Adipose tissue (tissue), 3 donors: ENCODE measurements around the gene DHX9. TPM values are rescaled to one million over a fixed set of nuclear protein-coding genes. Genes with fewer than 3 reads are reported as not detected.

ENCODE experiments used
- H3K27ac ChIP-seq: one replicate; pipeline ENCODE4 v1.5.1; 2013; ENCODE audit warnings: low read depth, low read length
- WGBS, 3 donors: extraction: QIAGEN DNeasy Blood & Tissue Kit; methylation state at CpG; one replicate each; pipeline ENCODE4 v1.1.7; 2013; 5-methylcytosine and 5-hydroxymethylcytosine counted together
- polyA plus RNA-seq, 3 donors: library from polyadenylated mRNA; stranded (reverse); fragments of 200-250 nt; gene quantifications; one replicate each; pipeline ENCODE4 v1.2.3, GENCODE V29; 2013
- donor health status: healthy with polysubstance abuse.
- donor health status: Bipolar disorder and iron deficiency.
- donor health status: healthy.

The DHX9 gene
- polyA plus RNA-seq, 3 donors: 39.8 to 68.6 (median 57.2) TPM

DNA sequence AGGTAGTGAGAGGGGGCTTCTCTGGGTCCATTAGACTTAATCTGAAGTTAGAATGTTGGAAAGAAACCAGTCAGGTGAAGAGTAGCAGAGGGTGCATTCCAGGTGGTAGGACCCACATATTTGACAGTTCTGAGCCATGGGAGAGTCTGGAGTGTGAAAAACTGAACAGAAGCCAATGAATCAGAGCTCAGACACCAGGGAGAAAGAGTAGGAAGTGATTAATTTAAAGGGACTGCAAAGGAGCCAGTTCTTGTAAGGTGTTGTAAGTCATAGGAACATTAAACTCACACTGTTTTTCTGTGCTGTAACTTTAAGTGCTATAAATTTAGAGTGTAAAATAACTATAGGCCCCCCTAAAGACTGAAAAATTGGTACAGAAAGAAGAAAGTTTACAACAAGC lies 5.9 kb upstream of the DHX9 start:
- H3K27ac ChIP-seq: no peak overlapping the region

DNA sequence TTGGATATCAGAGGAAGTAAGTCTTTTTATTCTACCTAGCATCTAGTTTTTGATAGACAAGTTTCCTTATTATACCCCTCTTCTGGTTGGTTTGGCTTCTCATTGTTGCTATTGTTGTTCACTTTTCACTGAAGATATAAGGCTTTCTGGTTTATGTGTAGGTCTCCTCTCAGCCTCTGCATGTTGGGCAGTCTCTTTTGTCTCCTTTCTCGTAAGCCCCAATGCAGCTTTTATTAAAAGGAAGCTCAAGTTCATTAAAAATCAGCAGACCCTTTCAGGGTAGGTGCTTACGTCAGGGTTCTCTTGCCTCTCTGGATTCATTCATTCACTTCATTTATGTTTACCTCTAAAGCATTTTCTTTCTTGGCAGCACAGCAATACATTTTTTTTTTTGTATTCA lies 4.8 kb upstream of the DHX9 start:
- H3K27ac ChIP-seq: no peak overlapping the region
- WGBS, 3 donors: 94 to 99% (median 98%) methylated on average over 2 of the region's 2 CpGs

DNA sequence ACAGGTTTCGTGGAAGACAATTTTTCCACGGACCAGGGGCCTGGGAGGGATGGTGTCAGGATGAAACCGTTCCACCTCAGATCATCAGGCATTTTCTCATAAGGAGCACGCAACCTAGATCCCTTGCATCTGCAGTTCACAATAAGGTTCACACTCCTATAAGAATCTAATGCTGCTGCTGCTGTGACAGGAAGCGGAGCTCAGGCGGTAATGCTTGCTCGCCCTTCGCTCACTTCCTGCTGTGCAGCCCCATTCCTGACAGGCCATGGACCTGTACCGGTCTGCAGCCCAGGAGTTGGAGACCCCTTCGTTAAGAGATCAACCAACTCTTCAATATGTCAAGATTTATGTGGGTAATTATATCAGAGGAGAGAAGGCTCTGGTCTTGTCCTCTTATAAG lies 3.3 kb upstream of the DHX9 start:
- H3K27ac ChIP-seq: no peak overlapping the region
- 84 to 87% (median 84%) methylated on average over 10 of the region's 10 CpGs for WGBS, 3 donors

DNA sequence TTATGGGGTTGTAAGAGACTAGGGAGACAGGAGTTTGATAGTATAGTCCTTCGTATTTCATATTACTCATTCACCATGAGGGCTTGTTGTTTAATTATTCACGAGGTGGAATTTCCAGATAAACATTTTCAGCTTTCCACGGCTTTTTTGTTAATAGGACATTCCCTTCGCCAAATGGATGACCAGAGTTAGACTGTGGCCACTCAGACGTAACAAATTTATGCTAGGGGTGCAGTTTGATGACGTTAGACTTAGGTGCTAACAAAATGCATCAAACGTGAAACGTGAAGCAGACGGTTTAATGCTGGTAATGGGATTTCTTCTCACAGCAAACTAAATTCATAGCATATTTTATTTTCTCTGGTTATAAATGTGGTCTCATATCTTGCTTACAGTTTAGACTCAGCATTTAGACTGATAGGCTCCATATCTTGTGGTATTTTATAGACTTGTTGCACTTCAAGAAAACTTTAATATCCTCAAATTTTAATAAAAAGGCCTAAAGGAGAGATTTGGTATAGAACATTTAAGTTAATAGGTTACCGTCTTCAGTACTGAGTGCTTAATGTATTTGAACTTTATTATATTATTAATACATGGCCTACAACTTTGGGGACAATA lies 2.3 kb downstream of the DHX9 start:
- no peak overlapping the region for H3K27ac ChIP-seq
- 27 to 60% (median 57%) methylated on average over 10 of the region's 10 CpGs for WGBS, 3 donors

DNA sequence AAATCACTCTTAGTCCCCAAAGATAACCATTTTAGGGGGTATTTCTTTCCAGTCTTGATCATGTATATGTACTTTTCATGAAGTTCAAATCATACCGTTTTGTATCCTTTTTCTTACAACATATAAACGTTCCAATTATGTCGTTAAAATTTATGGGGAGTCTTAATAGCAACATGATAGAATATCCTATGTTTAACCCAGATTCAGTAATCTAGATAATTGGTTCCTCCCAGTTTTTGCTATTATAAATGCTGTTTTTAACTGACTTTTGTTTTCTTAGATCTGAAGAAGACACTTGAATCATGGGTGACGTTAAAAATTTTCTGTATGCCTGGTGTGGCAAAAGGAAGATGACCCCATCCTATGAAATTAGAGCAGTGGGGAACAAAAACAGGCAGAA lies 3.1 kb downstream of the DHX9 start:
- 42 to 46% (median 45%) methylated on average over 4 of the region's 4 CpGs for WGBS, 3 donors
- no peak overlapping the region for H3K27ac ChIP-seq

DNA sequence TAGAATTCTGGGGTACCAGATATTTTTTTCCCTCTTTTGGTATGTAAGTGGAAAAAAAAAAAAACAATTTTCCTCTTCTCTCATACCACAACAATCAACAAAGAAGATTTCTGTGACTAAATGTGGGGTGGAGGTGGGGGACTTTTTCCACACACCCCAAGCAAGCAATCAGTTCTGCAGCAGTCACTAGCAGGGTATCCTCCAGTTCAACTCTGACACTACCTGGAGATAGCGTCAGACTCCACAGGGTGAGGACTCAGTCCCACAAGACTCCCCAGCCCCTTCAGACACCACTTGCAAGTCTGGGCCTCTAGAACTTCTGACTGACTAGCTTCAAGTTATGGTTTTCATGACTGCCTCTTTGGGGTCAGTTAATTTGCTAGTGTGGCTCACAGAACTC lies 6.2 kb downstream of the DHX9 start:
- 100% methylated on average over 1 of the region's 1 CpG for WGBS, 3 donors
- no peak overlapping the region for H3K27ac ChIP-seq

DNA sequence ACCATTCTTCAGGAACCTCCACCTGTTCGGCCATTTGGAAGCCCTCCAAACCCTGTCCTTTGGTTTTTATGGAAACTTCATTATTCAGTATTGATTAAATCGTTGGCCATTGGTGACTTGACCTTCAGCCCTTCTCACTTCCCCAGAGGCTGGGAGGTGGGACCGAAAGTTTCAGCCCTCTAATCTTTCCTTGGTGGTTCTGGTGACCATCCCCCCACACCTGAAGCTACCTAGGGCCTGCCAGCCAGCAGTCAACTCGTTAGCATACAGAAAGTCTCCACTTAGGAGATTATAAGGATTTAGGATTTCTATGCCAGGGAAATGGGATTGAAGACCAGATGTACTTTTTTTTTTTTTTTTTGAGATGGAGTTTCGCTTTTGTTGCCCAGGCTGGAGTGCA lies 6.7 kb downstream of the DHX9 start:
- WGBS, 3 donors: 65 to 85% (median 82%) methylated on average over 5 of the region's 5 CpGs
- no peak overlapping the region for H3K27ac ChIP-seq

DNA sequence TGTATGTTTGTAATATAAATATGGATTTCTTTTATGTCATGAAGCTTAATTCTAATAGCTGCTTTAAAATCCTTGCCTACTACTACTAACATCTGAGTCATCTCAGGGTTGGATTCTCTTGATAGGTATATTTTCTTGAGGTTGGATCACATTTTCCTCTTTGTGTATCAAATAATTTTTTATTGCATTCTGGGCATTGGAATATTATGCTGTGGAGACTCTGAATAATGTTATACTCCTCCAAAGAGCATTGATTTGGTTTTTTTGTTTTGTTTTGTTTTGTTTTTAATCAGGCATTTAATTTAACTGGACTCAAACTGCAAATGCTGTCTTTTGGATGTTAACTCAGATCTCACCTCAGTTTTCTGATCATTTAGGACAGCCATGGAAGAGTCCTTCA lies 8.0 kb downstream of the DHX9 start:
- no peak overlapping the region for H3K27ac ChIP-seq

DNA sequence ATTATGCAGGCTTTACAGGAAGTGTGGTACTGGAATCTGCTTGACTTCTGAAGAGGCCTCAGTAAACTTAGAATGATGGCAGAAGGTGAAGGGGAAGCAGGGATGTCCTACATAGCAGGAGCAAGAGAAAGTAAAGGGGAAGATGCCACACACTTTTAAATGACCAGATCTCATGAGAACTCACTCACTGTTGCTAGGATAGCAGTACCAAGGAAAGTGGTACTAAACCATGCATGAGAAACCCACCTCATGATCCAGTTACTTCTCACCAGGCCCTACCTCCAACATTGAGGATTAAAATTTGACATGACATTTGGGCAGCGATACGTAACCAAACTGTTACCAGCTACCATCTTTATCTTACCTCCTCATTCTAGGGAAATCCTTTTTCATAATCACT lies 9.6 kb downstream of the DHX9 start:
- H3K27ac ChIP-seq: no peak overlapping the region
- 97 to 100% (median 97%) methylated on average over 2 of the region's 2 CpGs for WGBS, 3 donors

DNA sequence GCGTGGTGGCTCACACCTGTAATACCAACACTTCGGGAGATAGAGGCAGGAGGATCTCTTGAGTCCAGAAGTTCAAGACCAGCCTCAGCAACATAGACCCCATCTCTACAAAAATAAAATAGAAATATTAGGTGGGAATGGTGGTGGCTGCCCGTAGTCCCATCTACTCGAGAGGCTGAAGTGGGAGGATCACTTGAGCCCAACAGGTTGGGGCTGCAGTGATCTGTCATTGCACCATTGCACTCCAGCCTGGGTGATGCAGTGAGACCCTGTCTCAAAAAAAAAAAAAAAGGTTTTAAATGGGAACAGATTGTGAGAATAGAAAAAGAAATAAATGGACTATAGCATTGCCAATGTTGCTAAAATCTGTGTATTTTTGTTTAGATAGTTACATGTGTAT lies 11.2 kb downstream of the DHX9 start:
- H3K27ac ChIP-seq: no peak overlapping the region
- 87 to 98% (median 97%) methylated on average over 4 of the region's 4 CpGs for WGBS, 3 donors

DNA sequence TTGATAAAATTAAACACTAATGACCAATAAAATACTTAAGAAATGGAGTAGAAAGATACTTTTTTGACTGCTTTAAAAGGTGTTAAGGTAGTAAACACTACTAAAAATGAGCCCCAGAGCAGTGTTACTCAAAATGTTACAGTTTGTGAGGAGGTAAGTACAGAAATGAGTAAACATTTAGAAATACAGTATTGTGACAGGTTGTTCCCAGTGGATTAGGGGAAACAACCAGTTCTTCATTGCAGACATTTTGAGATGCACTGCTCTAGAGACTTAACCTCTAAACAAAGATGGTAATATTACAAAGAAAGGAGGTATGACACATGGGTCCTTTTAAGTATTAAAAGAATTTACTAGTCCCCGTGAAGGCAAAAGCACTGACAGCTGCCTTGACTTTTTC lies 12.7 kb downstream of the DHX9 start:
- 92 to 98% (median 93%) methylated on average over 1 of the region's 1 CpG for WGBS, 3 donors
- no peak overlapping the region for H3K27ac ChIP-seq

DNA sequence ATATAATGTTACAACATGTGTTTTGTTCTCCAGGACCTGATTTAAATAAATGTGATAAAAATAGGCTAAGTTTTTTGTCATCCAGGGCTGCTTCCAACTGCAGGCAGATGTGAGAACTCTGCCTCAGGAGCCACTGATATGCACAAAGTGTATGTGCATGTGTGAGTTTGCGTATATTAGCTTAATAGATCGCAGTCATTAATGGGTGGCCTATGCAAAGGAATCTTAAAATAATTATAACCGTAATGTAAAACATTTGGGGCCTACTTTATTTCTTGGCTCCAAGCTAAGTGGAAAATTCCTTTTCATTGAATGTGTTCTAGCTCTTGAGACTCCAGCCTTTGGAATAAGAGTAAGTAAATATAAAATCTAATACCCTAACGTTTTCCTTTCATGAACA lies 16.8 kb downstream of the DHX9 start:
- H3K27ac ChIP-seq: no peak overlapping the region

DNA sequence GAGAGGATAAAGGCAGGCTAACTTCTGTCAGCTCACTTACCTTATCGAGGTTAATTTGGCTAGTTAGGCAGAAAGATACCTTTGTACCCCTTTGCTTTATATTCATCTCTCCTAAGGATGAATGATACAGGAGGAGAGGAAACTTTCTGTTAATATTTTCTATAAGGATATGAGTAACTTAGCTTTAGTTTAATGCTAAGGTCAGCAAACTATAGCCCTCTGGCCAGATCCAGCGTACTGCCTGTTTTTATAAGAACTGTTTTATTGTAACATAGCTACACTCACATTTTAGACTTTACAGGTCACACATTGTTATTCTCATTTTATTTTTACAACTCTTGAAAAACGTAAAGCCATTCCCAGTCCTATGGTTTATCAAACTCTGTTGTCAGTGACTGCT lies 18.1 kb downstream of the DHX9 start:
- no peak overlapping the region for H3K27ac ChIP-seq
- 82 to 97% (median 96%) methylated on average over 3 of the region's 3 CpGs for WGBS, 3 donors

More for the DNA sequence above, 16.8 kb downstream of the DHX9 start:
- WGBS, 3 donors: 79 to 83% (median 81%) methylated on average over 4 of the region's 4 CpGs

DNA sequence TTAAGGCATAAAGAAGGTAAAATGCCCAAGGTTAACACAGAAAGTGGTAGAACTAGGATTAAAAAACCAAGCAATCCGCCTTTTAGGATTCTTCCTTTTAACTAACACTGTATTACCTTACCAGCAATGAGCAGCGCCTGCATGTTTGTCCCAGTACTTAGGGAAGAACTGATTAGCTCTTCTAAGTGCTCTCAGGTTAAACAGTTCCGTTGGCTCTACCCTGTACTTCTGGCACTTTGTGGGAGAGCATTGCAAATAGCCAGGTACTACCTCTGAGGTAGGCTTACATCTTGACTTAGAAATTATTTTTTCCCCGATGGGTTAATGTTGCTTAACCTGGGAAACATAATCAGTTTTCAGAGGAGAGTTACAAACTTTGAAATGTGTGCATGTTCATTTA lies 21.5 kb downstream of the DHX9 start:
- WGBS, 3 donors: 93 to 94% (median 94%) methylated on average over 4 of the region's 4 CpGs
- H3K27ac ChIP-seq: no peak overlapping the region

DNA sequence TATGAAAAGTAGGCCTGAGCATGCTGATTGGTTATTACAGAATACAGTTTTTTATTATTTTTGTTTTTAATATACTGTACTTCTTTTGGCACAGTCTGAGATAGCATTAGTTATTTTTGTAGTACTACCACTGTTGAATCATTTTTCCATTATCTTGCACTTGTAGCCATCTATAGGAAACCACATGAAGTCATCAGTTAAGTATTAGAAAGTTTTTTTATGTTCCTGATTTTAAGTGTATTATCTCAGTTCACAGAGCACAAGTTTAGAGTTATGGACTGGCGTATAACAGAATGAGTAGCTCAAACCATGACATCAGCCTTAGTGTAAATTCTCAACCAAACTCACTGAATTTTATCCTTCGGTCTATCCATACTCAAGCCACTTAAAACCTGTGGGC lies 22.8 kb downstream of the DHX9 start:
- WGBS, 3 donors: 95 to 97% (median 97%) methylated on average over 2 of the region's 2 CpGs
- H3K27ac ChIP-seq: no peak overlapping the region

DNA sequence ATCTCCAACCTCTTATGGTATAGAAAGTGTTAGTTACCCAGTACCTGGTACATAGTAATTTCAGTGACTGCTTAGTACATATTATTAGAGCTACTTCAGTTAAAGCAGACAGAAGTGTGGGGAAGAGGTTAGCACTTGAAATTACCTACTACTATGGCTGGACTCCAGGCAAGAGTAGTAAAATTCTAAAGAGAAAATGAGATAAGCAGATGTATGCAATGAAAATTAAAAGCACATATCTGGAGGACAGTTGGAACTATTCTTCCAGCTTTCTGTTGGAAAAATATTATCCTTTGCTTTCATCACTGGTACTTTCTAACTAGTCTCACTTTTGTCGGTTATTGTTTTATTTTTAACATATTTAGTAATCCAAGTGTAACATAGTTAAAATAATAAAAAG lies 23.7 kb downstream of the DHX9 start:
- H3K27ac ChIP-seq: no peak overlapping the region
- 85 to 98% (median 98%) methylated on average over 1 of the region's 1 CpG for WGBS, 3 donors

DNA sequence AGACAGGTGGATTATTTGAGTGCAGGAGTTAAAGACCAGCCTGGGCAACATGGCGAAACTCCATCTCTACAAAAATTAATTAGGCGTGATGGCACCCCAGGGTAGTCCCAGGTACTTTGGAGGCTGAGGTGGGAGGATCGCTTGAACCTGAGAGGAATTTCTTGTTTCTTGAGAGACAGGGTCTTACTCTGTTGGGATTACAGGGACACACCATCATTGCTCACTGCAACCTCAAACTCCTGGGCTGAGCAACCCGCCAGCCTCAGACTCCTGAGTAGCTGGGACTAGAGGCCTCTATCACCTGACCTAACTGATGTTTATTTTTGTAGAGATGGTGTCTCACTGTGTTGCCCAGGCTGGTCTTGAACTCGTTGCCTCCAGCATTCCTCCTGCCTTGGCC lies 24.8 kb downstream of the DHX9 start:
- 95 to 97% (median 96%) methylated on average over 5 of the region's 5 CpGs for WGBS, 3 donors
- H3K27ac ChIP-seq: no peak overlapping the region

DNA sequence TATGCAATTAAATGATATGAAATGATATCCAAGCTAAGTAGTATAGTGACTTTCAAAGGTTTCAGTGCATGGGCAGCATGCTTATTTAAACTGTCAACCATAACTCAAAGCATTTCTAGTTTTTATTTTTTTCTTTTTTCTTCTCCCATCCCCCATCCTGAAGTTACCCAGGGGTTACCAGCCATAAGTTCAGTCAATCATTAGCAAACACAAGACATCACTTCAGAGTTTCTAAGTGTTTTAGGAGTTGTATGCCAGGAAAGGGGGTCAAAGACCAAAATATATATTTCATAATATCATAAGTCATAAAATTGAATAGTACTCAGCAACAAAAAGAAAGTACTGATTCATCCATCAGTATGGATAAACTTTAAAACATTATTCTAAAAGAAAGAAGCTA lies 28.7 kb downstream of the DHX9 start:
- H3K27ac ChIP-seq: no peak overlapping the region

DNA sequence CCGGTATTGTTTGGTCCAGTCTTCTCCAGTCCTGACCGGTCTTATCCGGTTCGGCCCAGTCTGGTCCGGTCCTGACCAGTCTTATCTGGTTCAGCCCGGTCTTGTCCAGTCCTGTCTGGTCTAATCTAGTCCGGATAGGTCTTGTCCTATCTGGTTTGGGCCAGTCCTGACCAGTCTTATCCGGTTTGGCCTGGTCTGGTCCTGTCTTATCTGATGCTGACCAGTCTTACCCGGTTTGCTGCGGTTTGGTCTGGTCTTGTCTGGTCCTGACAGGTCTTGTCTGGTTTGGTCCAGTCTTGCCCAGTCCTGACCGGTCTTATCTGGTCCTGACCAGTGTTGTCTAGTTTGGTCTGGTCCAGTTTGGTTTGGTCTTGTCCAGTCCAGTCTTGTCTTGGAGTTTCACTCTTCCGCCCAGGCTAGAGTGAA lies 30.1 kb downstream of the DHX9 start:
- no peak overlapping the region for H3K27ac ChIP-seq
- 96 to 98% (median 97%) methylated on average over 12 of the region's 12 CpGs for WGBS, 3 donors

DNA sequence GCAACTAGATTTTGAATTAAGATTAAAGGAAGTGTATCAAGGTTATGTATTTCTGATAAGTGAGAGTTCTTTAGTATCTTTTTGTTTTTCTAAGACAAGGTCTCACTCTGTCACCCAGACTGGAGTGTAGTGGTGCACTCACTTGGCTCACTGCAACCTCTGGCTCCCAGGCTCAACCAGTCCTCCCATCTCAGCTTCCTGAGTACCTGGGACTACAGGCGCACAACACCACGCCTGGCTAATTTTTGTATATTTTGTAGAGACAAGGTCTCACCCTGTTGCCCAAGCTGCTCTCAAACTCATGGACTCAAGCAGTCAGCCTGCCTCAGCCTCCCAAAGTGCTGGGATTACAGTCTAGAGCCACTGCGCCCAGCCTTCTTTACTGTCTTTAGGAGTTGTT lies 33.7 kb downstream of the DHX9 start:
- no peak overlapping the region for H3K27ac ChIP-seq
- WGBS, 3 donors: 94 to 98% (median 98%) methylated on average over 3 of the region's 3 CpGs

DNA sequence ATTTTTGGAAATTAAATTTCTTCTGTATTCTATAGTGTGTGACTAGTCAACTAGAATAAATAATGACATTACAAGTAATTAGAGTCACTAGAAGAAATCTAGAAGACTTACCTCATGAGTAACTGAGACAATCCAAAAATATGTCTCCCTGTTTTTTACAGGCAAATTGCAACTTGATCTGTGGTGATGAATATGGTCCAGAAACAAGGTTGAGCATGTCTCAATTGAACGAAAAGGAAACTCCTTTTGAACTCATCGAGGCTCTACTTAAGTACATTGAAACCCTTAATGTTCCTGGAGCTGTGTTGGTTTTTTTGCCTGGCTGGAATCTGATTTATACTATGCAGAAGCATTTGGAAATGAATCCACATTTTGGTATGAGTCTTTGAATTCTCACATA lies 36.7 kb downstream of the DHX9 start:
- WGBS, 3 donors: 93 to 96% (median 95%) methylated on average over 2 of the region's 2 CpGs
- no peak overlapping the region for H3K27ac ChIP-seq
